Suprapubic skin (tissue), 4 donors: Measurements from ENCODE around the gene AP2A1.

Source experiments
- CTCF ChIP-seq, 2 donors: fragments of 200-600 bp in 1 of 2; fragments of 450-650 bp in 1 of 2; sonication (generic) in 1 of 2; IDR thresholded peaks; one replicate each; pipeline ENCODE4 v1.5.1; 2016 to 2019; ENCODE audit warnings: antibody characterized with exemption in 2 of 2, mild to moderate bottlenecking in 1 of 2, moderate library complexity in 1 of 2
- EP300 ChIP-seq: sonication (generic); formaldehyde crosslinking; IDR thresholded peaks from one replicate; pipeline ENCODE4 v1.6.1; 2017; ENCODE audit warnings: antibody characterized with exemption
- POLR2A ChIP-seq, 2 donors: fragments of 450-650 bp; IDR thresholded peaks; one replicate each; pipeline ENCODE4 v1.6.1; 2017; ENCODE audit warnings: antibody characterized with exemption in 2 of 2, mild to moderate bottlenecking in 2 of 2, moderate library complexity in 2 of 2
- POLR2AphosphoS5 ChIP-seq, 3 donors: sonication (generic); formaldehyde crosslinking; IDR thresholded peaks; one replicate each; pipeline ENCODE4 v1.6.1; 2017; ENCODE audit warnings: antibody characterized with exemption in 3 of 3

- no peak for TF ChIP-seq CTCF (IDR thresholded peaks at IDR 0.05)
- TF ChIP-seq POLR2AphosphoS5 (IDR thresholded peaks at IDR 0.05): no peak
- no peak for TF ChIP-seq POLR2A (IDR thresholded peaks at IDR 0.05)
- TF ChIP-seq EP300: no peak
These were observed 9.6 kb downstream of the AP2A1 start for GRCh38 chr19:49776371-49776764.
